NCI-H2227 (cell line): ENCODE results near the gene ZNHIT6.
"Not testable (repeated sequence)": the region's sequence is repeated elsewhere in the genome, so short reads cannot be mapped to it uniquely, and the experiment has no call there.

Experiments
- DNase-seq: peaks from one replicate; lab custom pipeline; 2025; ENCODE audit not compliant: unreplicated experiment; lab: John Stamatoyannopoulos, UW

ZNHIT6 gene, protein sequence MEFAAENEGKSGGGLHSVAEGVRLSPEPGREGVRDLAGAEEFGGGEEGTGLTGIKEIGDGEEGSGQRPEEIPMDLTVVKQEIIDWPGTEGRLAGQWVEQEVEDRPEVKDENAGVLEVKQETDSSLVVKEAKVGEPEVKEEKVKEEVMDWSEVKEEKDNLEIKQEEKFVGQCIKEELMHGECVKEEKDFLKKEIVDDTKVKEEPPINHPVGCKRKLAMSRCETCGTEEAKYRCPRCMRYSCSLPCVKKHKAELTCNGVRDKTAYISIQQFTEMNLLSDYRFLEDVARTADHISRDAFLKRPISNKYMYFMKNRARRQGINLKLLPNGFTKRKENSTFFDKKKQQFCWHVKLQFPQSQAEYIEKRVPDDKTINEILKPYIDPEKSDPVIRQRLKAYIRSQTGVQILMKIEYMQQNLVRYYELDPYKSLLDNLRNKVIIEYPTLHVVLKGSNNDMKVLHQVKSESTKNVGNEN

GRCh38 chr1:85707990-85708828 lies at the start of gene ZNHIT6:
TSS of gene ZNHIT6 (minus strand) at chr1:85708433. CDS start at chr1:85708284, 149 bp downstream.
- peak; percentile 97 for DNase-seq

DNA sequence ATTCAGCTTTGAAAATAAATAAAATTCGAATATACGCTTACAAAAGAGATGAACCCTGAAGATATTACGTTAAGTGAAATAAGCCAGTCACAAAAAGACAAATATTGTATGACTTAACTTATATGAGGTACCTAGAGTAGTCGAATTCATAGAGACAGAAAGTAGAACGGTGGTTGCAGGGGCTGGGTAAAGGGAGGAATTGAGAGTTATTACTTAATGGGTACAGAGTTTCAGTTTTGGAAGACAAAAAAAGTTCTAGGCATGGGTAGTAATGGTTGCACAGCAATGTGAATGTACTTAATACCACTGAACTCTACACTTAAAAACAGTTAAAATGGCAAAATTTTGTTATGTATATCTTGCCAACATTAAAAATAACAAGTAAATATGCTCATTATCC lies 48.6 kb upstream of the ZNHIT6 start:
- DNase-seq: no peak

DNA sequence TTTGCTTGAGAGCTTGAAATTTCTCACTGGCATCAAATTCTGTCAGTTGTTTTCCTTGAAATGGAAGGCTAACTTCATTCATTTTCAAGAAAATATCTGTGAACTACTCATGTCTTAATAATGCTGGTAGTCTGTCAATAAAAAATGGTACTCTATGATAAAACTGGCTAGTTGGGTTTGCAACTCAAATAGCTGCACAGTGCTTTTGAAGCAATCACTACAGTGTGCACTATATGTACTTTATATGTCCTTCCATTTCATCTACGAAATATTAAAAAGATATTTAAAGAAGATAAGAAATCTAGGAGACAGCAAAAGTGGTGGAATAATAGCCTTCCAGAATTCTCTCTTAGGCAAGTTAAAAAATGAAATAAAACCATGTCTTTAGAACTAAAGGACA lies 39.9 kb upstream of the ZNHIT6 start:
- DNase-seq: no peak

- no peak for DNase-seq
Measured at GRCh38 chr1:85746777-85747176, 38.5 kb upstream of the ZNHIT6 start.

GRCh38 chr1:85743814-85744213 lies 35.6 kb upstream of the ZNHIT6 start:
- no peak for DNase-seq

- no peak for DNase-seq
Measured at GRCh38 chr1:85734931-85735330, 26.7 kb upstream of the ZNHIT6 start.

GRCh38 chr1:85718678-85719340 lies 10.6 kb upstream of the ZNHIT6 start:
- no peak for DNase-seq

DNA sequence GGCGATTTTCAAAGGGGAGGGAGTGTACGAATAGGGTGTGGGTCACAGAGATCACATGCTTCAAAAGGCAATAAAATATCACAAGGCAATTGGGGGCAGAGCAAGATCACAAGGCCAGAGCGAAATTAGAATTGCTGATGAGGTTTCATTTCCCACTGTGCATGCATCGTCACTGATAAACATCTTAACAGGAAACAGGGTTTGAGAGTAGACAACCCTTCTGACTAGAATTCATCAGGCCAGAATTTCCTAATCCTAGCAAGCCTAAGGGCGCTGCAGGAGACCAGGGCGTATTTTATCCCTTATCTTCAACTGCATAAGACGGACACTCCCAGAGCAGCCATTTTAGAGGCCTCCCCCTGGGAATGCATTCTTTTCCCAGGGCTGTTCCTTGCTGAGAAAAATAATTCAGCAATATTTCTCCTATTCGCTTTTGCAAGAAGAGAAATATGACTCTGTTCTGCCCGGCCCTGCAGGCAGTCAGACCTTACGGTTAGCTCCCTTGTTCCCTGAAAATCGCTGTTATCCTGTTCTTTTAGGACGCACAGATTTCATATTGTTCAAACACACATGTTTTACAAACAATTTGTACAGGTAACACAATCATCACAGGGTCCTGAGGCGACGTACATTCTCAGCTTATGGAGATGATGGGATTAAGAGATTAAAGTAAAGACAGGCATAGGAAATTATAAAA lies 6.3 kb upstream of the ZNHIT6 start:
- not testable (repeated sequence) for DNase-seq

GRCh38 chr1:85708829-85709227 lies 595 bp upstream of the ZNHIT6 start:
- peak; percentile 48 for DNase-seq

DNA sequence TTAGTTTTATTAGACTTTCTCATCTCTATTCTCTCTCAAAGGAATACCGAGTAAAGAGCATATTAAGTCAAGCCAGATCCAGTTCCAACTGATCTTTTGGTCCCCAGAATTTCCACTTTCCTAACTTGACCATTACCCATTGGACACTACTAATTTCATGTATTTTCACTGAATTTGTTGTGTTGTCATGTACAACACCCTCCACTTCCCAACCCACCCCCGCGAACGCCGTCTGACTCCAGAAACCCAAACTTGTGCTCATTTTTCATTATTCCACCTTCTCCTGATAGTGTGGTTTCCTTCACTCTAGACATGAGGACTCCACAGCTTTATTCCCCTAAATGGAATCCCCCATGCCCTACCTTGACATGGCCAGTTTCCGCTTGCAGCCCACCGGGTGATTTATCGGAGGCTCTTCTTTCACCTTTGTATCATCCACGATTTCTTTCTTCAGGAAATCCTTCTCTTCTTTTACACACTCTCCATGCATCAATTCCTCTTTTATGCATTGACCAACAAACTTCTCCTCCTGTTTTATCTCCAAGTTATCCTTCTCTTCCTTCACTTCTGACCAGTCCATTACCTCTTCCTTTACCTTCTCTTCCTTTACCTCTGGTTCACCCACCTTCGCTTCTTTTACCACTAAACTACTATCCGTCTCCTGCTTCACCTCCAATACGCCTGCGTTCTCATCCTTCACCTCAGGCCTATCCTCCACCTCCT lies 805 bp downstream of the ZNHIT6 start:
- DNase-seq: no peak

DNA sequence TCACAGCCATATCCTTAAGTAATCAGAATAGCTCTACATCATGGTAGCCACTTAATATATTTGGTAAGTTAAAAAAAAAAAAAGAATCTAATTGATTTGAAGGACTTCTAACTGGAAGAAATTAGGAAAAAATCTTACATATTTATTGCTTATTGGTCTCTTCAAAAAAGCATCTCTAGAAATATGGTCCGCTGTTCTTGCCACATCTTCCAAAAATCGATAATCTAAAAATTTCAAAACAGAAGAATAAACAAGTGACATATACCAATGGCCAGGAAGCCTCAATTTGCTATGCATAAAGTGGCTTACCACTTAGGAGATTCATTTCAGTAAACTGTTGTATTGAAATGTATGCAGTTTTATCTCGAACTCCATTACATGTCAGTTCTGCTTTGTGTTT lies 2.3 kb downstream of the ZNHIT6 start:
- DNase-seq: no peak

GRCh38 chr1:85700422-85700821 lies 7.8 kb downstream of the ZNHIT6 start:
- DNase-seq: no peak

DNA sequence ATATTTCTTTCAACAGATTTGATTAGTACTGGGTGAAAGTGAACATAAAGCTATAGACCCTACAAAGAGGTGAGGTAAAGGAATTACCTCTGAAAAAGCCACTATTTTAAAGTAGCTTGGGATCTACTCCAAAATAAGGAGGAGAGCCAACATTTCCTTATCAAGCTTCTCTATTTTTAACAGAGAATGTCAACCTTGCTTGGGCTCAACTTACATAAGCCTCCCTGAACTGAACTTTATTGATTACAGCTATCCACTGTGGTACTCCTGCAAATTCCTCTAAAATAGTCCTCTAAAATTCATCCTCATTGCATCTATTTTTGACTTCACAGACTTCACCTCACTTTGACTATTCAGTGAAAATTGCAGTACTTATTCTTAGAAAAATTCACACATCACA lies 10.3 kb downstream of the ZNHIT6 start:
- no peak for DNase-seq

GRCh38 chr1:85692730-85693314 lies 15.4 kb downstream of the ZNHIT6 start:
- DNase-seq: peak; percentile 3

DNA sequence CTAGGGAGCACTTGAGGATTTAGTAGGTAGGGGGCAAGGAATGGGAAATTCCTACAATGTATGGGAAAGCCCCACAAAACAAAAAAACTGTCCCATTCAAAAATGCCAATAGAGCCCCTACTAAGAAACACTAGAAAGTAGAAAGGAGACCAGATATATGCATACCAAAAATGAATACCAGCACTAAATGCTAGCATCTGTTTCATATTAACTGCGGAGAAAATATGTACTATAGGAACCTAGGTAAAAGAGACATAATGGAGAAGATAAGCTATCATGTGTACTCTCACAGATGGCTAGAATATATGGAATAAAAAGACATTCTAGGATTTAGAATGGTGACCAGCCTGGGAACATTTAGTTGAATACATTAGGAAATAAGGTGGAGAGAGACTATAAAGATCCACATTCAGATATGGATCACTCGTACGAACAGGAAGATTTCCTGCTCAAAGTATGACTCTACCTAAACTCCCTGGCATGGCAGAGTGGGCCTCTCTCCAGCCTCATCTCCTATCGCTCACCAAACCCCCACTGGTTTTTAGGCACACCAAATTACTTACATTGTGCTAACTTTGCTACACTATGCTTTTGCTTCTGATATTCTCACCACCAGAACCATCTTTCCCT lies 18.3 kb downstream of the ZNHIT6 start:
- DNase-seq: no peak

GRCh38 chr1:85683292-85684025 lies 24.8 kb downstream of the ZNHIT6 start:
- DNase-seq: no peak

DNA sequence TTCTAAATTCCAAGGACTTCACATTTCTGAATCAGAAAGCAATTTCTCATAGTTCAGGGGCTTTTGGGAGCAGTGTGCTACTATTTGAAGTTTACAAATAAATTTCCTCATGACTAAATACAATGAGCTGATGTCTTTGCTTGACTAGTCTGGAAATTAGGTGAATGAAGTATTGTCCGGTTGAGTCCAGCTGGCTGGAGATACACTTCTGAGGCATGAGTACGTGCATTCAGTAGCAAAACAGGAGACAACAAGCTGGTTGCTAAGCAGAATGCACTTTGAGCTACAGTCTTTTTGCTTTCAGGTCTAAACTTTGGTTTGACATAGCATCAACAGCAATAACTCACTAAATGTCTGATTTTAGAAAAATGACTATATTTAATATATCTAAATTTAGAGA lies 27.1 kb downstream of the ZNHIT6 start:
- DNase-seq: no peak

DNA sequence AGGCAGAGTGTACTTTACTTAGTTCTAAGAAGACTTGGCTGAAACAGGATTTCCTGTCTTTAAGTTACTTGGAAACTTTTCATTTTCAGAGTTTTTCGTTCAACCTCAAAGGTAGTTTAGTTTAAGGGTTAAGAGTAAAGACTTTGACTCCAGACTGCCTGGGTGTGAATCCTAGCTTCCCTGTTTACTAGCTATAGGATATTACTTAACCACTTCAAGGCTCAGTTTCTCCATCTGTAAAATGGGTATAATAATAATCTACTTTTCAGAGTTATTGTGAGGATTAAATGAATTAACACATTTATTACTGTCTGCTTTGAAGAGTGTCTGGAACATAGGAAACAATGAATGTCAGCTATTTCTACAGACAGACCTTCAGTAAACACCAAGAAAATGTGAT lies 30.0 kb downstream of the ZNHIT6 start:
- DNase-seq: no peak

GRCh38 chr1:85677656-85678055 lies 30.6 kb downstream of the ZNHIT6 start:
- DNase-seq: no peak
